ENCODE results near the gene LTBP1. TPM values are rescaled to one million over a fixed set of nuclear protein-coding genes. Genes with fewer than 3 reads are reported as not detected.

The LTBP1 gene
- total RNA-seq, 2 experiments from 2014 or later: 0.06 TPM; not detected in 1

DNA sequence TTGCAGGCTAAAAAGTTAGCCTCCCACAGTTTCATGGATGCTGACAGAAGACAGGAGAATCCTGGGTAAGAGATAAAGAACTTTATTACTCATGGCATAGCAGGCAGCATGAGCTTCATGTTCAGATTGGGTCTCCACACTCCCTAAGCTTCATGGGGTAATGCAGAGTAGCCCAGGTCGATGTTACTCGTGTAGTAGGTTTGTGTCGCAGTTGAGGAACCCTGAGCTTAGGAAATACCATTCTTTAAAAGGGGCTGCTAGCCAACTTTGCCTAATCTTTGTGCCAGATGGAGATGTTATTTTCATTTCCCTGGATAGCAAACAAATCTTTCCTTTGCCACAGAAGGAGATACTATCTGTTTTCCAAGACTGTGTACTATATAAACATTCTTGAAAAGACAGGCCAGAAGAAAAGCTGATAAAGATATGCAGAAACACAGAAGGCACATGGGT, 117.6 kb downstream of the LTBP1 start:
- Mint-ChIP-seq H3K4me3 (no peak overlapping the region), H3K27ac (no peak overlapping the region), H3K27me3 (peaks cover 12% of the 10 kb centered on the region), H3K4me1 (ENCODE audit: low read depth) (no peaks in the 10 kb centered on the region), H3K9me3 (no peaks in the 10 kb centered on the region), H3K36me3 (ENCODE audit: low read depth) (no peaks in the 10 kb centered on the region)
- Histone ChIP-seq H3K27ac (ENCODE audit: low read depth in 1 of 2, low read length in 2 of 2) (no peak overlapping the region), H3K27me3 (ENCODE audit: control insufficient read depth in 1 of 2, insufficient read depth in 2 of 2, low read length in 2 of 2) (peaks cover 0 to 4% of the 10 kb centered on the region in 2 experiments), H3K4me1 (ENCODE audit: insufficient read depth, low read length) (no peaks in the 10 kb centered on the region), H3K4me3 (ENCODE audit: low read length) (no peak overlapping the region), H3K36me3 (ENCODE audit: insufficient read depth, low read length) (no peaks in the 10 kb centered on the region), H3K9me3 (ENCODE audit: control insufficient read depth in 1 of 2, insufficient read depth in 1 of 2, low read length in 2 of 2) (no peaks in the 10 kb centered on the region)
- no peak for TF ChIP-seq CTCF (IDR thresholded peaks at IDR 0.05)
- intact Hi-C loops (cut with DNase I, micrococcal nuclease): no loop called here
- ChIA-PET CTCF (no interaction called here), POLR2A (no interaction called here)
- no peak for ATAC-seq (ENCODE audit: poor library complexity)
- DNase-seq: no peak

- Mint-ChIP-seq H3K27me3 (peaks cover 20% of the 10 kb centered on the region), H3K4me3 (no peak overlapping the region), H3K27ac (no peak overlapping the region), H3K4me1 (ENCODE audit: low read depth) (no peaks in the 10 kb centered on the region), H3K36me3 (ENCODE audit: low read depth) (no peaks in the 10 kb centered on the region), H3K9me3 (no peaks in the 10 kb centered on the region)
- H3K27me3 ChIP-seq (ENCODE audit: control insufficient read depth in 1 of 2, insufficient read depth in 2 of 2, low read length in 2 of 2): peaks cover 0 to 4% of the 10 kb centered on the region in 2 experiments
- no peaks in the 10 kb centered on the region for H3K9me3 ChIP-seq (ENCODE audit: control insufficient read depth in 1 of 2, insufficient read depth in 1 of 2, low read length in 2 of 2)
- H3K4me1 ChIP-seq (ENCODE audit: insufficient read depth, low read length): no peaks in the 10 kb centered on the region
- no peak overlapping the region for H3K27ac ChIP-seq (ENCODE audit: low read depth in 1 of 2, low read length in 2 of 2)
- no peak for ATAC-seq (ENCODE audit: poor library complexity)
- ChIA-PET CTCF (no interaction called here), POLR2A (no interaction called here)
- intact Hi-C loops (cut with DNase I, micrococcal nuclease): no loop called here
- no peak for DNase-seq
- no peaks in the 10 kb centered on the region for H3K36me3 ChIP-seq (ENCODE audit: insufficient read depth, low read length)
- no peak for TF ChIP-seq CTCF (IDR thresholded peaks at IDR 0.05)
- H3K4me3 ChIP-seq (ENCODE audit: low read length): no peak overlapping the region
Measured at GRCh38 chr2:33067598-33067997, 120.8 kb downstream of the LTBP1 start.

GRCh38 chr2:33068261-33068660, 121.5 kb downstream of the LTBP1 start:
- no peaks in the 10 kb centered on the region for H3K9me3 ChIP-seq (ENCODE audit: control insufficient read depth in 1 of 2, insufficient read depth in 1 of 2, low read length in 2 of 2)
- Mint-ChIP-seq H3K27ac (no peak overlapping the region), H3K4me1 (ENCODE audit: low read depth) (no peaks in the 10 kb centered on the region), H3K27me3 (peaks cover 20% of the 10 kb centered on the region), H3K36me3 (ENCODE audit: low read depth) (no peaks in the 10 kb centered on the region), H3K4me3 (no peak overlapping the region), H3K9me3 (no peaks in the 10 kb centered on the region)
- H3K4me3 ChIP-seq (ENCODE audit: low read length): no peak overlapping the region
- TF ChIP-seq CTCF (IDR thresholded peaks at IDR 0.05): no peak
- intact Hi-C loops (cut with DNase I, micrococcal nuclease): no loop called here
- POLR2A ChIA-PET: no interaction called here
- H3K36me3 ChIP-seq (ENCODE audit: insufficient read depth, low read length): no peaks in the 10 kb centered on the region
- no peaks in the 10 kb centered on the region for H3K4me1 ChIP-seq (ENCODE audit: insufficient read depth, low read length)
- no peak overlapping the region for H3K27ac ChIP-seq (ENCODE audit: low read depth in 1 of 2, low read length in 2 of 2)
- DNase-seq (no peak), ATAC-seq (ENCODE audit: poor library complexity) (no peak)
- peaks cover 0 to 4% of the 10 kb centered on the region in 2 experiments for H3K27me3 ChIP-seq (ENCODE audit: control insufficient read depth in 1 of 2, insufficient read depth in 2 of 2, low read length in 2 of 2)
- CTCF ChIA-PET: no interaction called here
